GM19035 (cell line): Measurements from ENCODE around the gene FGFR4.

Source experiments
- ATAC-seq: cut with Tn5 transposase; IDR thresholded peaks from one replicate; pipeline ENCODE4 v1.9.1; 2021; ENCODE audit not compliant: unreplicated experiment

Gene FGFR4

DNA sequence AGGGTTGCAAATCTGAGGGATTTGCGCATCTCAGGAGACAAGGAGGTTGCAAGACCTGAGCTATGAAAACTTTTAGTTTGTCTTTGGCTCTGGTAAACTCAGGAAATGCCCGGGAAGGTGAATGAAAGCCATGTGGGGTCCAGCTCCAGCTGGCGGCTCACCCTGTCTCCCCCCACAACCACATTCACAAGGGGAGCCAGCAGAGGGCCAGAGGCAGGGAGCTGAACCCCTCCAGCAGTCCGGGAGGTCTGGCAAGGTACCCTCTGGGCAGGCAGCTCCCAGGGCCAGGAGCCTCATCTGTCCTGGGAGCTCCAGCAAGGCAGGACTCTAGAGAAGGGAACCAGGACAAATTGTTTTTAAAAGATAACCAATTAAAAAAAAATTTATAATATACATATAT, 2.5 kb upstream of the FGFR4 start:
- no peak for ATAC-seq

DNA sequence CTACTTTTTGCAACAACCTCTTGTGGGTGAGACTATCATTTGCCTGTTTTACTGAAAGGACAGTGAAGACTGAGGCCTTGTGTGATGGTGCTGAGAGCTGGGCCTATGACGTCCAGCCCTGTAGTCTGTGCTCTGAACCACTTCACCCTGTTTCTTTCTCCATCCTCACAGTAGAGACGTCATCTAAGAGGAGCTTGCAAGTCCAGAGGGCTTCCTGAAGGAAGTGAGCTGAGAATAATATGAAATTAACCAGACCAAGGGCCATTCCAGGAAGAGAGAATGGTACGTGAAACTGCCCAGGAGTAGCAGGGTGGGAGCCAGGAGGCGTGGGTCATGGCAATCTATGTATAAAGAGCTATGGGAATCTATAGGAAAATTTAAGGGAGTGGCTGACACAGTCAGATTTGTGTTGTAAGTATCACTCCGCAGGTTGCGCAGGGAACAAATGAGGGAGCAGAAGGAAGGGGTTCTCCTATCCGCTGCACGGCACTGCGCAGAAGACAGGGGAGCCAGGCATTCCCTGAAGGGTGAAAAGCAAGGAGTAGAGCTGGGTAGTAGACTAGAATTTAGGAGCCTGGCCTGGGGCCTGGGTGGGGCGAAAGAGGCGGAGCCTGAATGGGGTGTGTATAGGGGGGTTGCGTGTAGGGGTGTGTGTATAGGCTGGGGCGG, 596 bp upstream of the FGFR4 start:
- ATAC-seq = no peak

DNA sequence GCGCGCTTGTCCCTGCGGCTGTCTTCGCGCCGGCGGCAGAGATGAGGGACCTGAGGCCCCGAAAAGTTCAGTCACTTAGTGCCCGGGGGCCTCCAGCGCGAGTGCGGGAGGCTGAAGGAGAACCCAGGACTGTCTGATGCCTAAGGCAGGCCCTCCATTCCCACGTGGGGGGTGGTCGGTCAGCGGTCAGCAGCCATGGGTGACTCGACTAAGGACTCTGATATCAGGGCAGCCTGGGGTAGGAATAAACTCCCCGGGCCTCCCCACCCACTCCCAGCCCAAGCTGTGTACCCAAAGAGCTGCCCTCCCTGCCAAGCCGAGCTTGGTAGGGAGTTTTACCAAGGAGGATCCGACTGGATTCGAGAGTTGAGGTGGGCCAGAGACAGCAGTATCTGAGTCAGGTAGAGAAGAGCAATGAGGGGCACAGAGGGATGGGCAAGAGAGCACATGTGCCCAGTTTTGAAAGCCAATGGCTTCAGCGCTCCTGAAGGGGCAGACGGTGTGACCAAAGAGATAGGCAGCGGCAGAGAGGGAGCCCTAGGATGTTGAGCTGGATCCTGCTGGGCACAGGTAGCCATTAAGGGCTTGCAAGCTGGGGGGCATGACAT, 787 bp downstream of the FGFR4 start:
- ATAC-seq = no peak

DNA sequence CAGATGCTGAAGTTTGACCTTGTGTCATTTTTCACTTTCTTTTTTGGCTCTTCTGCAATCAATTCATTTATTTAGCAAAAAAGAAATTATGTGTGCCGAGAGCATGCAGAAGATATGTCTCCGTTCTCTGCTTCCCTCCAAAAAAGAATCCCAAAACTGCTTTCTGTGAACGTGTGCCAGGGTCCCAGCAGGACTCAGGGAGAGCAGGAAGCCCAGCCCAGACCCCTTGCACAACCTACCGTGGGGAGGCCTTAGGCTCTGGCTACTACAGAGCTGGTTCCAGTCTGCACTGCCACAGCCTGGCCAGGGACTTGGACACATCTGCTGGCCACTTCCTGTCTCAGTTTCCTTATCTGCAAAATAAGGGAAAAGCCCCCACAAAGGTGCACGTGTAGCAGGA, 2.4 kb downstream of the FGFR4 start:
- ATAC-seq = no peak

DNA sequence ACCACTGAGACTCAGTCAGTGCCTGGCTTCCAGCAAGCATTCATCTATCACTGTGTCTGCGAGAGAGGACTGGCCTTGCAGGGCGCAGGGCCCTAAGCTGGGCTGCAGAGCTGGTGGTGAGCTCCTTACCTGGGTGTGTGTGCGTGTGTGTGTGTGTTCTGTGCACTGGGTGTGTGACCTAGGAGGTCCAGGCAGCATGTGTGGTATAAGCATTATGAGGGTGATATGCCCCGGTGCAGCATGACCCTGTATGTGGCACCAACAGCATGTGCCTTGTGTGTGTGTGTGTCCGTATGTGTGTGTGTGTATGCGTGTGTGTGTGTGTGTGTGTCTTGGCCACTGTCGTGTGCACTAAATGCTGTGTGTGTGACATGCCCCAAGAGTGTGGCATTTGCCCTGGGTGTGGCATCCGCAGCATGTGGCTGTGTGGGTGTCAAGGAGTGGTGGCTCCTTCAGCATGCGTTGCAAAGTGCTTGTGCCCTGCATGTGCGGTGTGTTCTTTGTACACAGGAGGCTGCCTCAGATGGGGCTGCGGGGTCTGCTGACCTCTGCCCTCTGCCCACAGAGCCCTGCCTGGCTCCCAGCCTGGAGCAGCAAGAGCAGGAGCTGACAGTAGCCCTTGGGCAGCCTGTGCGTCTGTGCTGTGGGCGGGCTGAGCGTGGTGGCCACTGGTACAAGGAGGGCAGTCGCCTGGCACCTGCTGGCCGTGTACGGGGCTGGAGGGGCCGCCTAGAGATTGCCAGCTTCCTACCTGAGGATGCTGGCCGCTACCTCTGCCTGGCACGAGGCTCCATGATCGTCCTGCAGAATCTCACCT, 3.3 kb downstream of the FGFR4 start:
- ATAC-seq = no peak

DNA sequence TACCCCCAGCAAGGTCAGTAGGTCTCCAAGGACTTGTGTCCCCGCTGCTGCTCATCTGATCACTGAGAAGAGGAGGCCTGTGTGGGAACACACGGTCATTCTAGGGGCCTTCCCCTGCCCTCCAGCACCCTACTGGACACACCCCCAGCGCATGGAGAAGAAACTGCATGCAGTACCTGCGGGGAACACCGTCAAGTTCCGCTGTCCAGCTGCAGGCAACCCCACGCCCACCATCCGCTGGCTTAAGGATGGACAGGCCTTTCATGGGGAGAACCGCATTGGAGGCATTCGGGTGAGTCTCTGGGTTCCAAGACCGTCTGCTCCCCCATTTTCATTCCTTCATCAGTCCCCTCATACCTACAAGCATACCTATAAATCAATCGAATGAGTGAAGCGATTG, 4.1 kb downstream of the FGFR4 start:
- no peak for ATAC-seq

DNA sequence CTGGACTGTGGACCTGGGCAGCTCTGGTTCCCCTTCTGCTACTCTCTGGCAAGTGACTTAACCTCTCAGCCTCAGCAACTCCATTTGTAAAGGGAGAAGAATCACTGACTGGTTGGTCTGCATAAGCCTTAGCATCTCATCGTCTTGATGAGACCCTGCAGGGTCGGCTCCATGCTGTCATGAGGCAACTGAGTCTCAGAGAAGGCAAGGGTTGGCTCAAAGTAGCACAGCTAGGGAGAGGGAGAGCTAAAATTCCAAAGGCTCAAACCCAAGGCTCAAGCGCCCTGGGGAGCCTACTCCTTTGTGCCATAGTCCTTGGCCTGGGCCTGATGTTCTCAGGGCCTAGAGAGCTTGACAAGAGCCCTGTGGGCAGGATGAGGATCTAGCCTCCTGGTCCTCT, 4.5 kb downstream of the FGFR4 start:
- ATAC-seq = no peak

DNA sequence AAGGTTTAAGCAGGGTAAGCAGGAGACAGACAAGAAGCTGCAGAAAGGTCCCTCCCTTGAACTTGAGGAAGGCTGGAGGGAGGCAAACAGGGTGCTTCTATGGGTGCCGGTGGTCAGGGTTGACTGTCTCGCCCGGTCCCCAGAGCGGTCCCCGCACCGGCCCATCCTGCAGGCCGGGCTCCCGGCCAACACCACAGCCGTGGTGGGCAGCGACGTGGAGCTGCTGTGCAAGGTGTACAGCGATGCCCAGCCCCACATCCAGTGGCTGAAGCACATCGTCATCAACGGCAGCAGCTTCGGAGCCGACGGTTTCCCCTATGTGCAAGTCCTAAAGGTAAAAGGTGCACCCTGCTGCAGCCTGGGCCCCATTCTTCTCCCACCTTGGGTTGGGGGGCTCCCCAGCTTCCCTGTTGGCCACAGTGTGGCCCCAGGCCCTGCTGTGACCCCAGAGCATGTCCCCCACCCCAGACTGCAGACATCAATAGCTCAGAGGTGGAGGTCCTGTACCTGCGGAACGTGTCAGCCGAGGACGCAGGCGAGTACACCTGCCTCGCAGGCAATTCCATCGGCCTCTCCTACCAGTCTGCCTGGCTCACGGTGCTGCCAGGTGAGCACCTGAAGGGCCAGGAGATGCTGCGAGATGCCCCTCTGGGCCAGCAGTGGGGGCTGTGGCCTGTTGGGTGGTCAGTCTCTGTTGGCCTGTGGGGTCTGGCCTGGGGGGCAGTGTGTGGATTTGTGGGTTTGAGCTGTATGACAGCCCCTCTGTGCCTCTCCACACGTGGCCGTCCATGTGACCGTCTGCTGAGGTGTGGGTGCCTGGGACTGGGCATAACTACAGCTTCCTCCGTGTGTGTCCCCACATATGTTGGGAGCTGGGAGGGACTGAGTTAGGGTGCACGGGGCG, 5.7 kb downstream of the FGFR4 start:
- ATAC-seq = no peak

DNA sequence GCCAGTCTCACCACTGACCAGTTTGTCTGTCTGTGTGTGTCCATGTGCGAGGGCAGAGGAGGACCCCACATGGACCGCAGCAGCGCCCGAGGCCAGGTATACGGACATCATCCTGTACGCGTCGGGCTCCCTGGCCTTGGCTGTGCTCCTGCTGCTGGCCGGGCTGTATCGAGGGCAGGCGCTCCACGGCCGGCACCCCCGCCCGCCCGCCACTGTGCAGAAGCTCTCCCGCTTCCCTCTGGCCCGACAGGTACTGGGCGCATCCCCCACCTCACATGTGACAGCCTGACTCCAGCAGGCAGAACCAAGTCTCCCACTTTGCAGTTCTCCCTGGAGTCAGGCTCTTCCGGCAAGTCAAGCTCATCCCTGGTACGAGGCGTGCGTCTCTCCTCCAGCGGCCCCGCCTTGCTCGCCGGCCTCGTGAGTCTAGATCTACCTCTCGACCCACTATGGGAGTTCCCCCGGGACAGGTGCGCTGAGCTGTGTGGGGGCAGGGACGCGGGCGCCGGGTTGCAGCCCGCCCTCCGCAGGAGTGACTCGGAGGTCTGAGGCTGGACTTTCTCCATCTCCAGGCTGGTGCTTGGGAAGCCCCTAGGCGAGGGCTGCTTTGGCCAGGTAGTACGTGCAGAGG, 6.5 kb downstream of the FGFR4 start:
- no peak for ATAC-seq

DNA sequence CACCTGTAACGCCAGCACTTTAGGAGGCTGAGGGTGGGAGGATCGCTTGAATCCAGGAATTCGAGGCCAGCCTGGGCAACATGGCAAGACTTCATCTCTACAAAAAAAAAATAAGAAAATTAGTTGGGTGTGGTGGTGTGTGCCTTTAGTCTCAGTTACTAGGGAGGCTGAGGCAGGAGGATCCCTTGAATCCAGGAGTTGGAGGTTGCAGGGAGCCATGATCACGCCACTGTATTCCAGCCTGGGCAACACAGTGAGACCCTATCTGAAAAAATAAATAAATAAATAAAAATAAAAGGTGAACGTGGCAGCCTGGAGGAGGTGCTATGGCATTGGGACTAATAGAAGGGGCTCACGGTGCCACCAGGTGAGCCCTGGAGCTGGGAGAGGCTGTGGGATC, 7.1 kb downstream of the FGFR4 start:
- ATAC-seq = no peak

DNA sequence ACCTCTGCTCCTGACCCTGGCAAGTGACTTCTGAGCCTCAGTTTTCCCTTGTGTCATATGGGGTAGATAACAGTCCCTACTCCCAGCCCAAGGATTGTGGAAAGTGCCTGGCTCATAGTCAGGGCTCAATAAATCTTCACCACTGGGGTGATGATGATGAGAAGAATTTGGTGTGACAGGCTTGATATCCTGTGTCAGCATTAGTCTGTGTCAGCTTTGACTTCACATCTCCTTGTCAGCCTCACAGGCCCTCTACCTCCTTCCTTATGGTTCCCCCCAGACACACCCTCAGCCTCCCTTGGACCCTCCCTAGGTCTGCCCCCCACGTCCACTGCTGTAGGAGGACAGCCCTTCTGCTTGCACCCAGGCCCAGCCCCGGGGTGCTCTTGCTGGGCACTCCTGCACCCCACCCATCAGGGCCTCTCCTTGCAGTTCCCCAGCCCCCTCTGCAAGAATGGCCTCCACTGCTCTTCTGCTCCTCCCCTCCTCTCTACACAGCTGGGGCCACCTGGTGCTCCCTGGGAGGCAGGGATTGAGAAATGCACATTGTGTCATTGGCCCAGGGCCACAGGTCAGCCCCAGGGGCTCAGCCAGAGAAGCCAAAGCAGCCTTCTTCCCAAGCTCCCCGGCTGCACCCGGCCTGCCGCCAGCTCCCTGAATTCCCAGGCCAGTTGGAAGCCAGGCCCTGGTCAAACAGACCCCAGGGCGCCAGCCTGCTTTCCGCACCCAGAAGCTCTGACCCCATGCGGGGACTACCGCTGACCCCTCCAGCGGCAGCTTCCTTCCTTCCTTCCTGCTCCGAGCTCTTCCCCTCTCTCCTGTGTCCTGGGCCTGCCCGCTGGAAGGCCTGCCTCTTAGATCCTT, 7.7 kb downstream of the FGFR4 start:
- ATAC-seq = no peak

DNA sequence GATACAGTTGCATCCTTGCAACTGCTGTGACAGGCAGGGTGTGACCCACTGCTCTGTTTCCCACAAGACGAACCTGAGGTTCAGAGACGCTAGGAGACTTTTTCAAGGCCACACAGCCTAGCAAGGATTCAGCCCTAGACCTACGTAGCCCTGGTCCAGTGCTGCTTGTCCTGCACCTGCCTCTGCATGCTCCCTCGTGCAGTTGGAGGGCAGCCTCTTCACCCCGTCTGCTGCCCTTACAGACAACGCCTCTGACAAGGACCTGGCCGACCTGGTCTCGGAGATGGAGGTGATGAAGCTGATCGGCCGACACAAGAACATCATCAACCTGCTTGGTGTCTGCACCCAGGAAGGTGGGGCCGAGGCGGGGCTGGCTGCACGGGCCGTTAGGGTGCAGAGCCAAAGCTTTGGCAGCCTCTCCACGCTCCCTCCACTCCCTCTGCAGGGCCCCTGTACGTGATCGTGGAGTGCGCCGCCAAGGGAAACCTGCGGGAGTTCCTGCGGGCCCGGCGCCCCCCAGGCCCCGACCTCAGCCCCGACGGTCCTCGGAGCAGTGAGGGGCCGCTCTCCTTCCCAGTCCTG, 8.5 kb downstream of the FGFR4 start:
- ATAC-seq = no peak

DNA sequence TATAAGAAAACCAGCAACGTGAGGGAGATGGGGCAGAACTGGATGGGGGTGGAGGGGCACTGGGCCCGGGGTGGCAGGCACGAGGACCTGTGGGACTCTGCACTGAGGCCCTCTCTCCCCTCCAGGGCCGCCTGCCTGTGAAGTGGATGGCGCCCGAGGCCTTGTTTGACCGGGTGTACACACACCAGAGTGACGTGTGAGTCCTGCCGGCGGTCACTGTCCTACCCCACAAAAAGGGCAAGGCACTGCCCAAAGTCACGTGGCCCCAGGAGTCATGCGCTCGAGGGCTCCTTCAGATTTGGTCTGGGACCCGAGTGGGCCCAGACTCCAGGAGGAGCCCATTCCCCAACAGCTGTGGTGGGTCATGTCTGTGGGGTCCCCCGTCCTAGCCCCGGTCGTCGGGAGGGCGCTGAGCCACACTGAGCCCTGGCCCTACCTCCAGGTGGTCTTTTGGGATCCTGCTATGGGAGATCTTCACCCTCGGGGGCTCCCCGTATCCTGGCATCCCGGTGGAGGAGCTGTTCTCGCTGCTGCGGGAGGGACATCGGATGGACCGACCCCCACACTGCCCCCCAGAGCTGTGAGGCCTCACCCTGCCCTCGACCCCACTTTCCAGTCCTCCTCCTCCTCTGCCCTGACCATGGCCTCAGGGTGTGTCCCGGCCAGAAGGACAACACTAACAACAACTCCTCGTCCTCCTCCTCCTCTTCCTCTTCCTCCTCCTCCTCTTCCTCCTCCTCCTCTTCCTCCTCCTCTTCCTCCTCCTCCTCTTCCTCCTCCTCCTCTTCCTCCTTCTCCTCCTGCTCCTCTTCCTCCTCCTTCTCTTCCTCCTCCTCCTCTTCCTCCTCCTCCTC, 9.7 kb downstream of the FGFR4 start:
- no peak for ATAC-seq

DNA sequence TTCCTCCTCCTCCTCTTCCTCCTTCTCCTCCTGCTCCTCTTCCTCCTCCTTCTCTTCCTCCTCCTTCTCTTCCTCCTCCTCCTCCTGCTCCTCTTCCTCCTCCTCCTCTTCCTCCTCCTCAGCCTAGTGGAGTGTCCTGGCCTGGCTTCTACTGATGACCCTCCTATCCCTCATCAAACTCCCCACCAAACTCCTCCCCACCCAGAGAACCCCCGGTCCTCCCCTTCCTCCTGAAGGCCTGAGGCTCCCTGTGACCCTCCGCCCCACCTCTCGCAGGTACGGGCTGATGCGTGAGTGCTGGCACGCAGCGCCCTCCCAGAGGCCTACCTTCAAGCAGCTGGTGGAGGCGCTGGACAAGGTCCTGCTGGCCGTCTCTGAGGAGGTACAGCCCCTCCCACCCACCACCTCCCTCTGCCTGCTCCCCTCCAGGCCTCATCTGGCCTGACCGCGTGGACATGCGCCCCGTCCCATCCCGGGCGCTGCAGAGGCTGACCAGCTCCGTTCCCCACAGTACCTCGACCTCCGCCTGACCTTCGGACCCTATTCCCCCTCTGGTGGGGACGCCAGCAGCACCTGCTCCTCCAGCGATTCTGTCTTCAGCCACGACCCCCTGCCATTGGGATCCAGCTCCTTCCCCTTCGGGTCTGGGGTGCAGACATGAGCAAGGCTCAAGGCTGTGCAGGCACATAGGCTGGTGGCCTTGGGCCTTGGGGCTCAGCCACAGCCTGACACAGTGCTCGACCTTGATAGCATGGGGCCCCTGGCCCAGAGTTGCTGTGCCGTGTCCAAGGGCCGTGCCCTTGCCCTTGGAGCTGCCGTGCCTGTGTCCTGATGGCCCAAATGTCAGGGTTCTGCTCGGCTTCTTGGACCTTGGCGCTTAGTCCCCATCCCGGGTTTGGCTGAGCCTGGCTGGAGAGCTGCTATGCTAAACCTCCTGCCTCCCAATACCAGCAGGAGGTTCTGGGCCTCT, 10.6 kb downstream of the FGFR4 start:
- no peak for ATAC-seq

DNA sequence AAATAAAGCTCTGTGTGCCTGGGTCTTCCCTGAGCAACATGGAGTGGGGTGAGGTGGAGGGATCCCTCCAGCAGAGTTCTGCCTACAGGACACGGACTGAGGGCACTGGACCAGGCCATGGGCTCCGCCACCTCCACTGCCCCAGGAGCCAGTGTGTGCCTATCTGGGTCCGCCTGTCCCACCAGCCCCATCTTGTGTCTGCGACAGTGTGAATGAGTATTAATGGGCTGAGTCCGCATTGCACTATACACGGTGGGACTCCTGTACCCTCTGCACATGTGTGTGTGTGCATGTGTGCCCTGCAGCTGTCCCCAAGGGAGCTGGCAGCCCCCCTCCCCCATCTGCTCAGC, 11.4 kb downstream of the FGFR4 start:
- no peak for ATAC-seq

DNA sequence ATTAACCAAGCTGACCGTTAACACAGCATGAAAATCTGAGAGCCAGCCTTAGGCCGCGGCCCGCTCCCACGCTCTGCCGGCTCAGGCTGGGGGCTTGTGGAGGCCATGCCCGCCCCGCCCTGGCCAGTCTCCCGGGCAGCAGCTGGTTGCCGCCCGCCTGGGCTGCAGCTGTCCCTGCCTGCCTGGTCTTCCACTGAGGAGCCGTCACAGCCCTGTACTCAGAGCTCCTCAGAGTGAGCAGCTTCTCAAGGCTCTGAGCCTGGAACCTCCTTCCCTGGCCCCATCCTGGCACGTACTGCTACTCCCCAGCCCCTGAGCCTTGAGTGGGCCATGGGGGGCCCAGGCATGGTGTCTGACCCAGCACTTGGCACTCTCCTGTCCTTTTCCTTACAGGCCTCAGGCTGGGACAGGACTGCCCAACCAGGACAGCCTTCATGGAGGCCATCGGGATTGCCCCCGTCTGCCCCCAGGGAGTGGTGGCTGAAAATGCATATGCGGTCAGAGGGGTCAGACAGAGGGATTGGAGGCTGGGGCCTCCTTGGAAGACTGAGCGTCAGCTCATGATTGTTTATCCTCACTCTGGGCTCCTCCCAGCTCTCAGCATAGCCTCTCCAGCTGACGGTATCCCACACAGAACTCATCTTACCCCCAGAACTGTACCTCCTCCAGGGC, 11.9 kb downstream of the FGFR4 start:
- no peak for ATAC-seq
